Uterus (tissue), 4 donors: ENCODE measurements around the gene NOS1AP. TPM values are rescaled to one million over a fixed set of nuclear protein-coding genes. Genes with fewer than 3 reads are reported as not detected.

ENCODE experiments used
- DNase-seq, 2 donors: peaks; one replicate each; pipeline ENCODE4 v3.0.0-alpha.2; 2019 to 2020
- H3K27ac ChIP-seq, 2 donors: fragments of 200-600 bp; sonication (generic); 1 replicate in 1 of 2; 2 replicates in 1 of 2; pipeline ENCODE4 v1.5.1; 2016 to 2018
- H3K27me3 ChIP-seq, 2 donors: fragments of 200-600 bp; sonication (generic); one replicate each; pipeline ENCODE4 v1.5.1; 2018 to 2019; ENCODE audit warnings: control low read depth in 1 of 2
- H3K36me3 ChIP-seq, 2 donors: fragments of 200-600 bp; sonication (generic); one replicate each; pipeline ENCODE4 v1.5.1; 2019; ENCODE audit warnings: control low read depth in 1 of 2
- H3K4me1 ChIP-seq, 2 donors: fragments of 200-600 bp; sonication (generic); one replicate each; pipeline ENCODE4 v1.5.1; 2018 to 2019; ENCODE audit warnings: control low read depth in 1 of 2
- H3K4me3 ChIP-seq, 2 donors: fragments of 200-600 bp; sonication (generic); 1 replicate in 1 of 2; 2 replicates in 1 of 2; pipeline ENCODE4 v1.5.1; 2018 to 2019; ENCODE audit warnings: mild to moderate bottlenecking in 1 of 2
- H3K9me3 ChIP-seq, 2 donors: fragments of 200-600 bp; sonication (generic); one replicate each; pipeline ENCODE4 v1.5.1; 2019; ENCODE audit warnings: control low read depth in 1 of 2
- CTCF ChIP-seq, 4 experiments: fragments of 200-600 bp in 2 of 4; fragments of 450-650 bp in 2 of 4; sonication (generic) in 2 of 4; IDR thresholded peaks; one replicate each; pipeline ENCODE4 v1.5.1; 2016 to 2019; ENCODE audit warnings: antibody characterized with exemption in 4 of 4, mild to moderate bottlenecking in 2 of 4, moderate library complexity in 1 of 4
- POLR2A ChIP-seq, 2 donors: fragments of 450-650 bp; IDR thresholded peaks; one replicate each; pipeline ENCODE4 v1.6.1; 2016; ENCODE audit warnings: antibody characterized with exemption in 2 of 2, mild to moderate bottlenecking in 1 of 2, moderate library complexity in 1 of 2
- intact Hi-C: fragments of 100-400 bp; cut with DNase I; formaldehyde crosslinking; loops from one replicate; pipeline ENCODE4 v1.15.1; 2023; ENCODE audit warnings: low total_unique reads
- total RNA-seq, 4 donors: library from RNA; depleted of rRNA in 3 of 4; stranded (reverse); fragments of >200 nt in 3 of 4; gene quantifications; one replicate each; pipeline versions ENCODE4 v1.1.0 to v1.2.4, GENCODE V29; 2014 to 2023
- donor health status: DM: yes; HTN: yes; CAD: no.

Gene NOS1AP
- total RNA-seq, 4 donors from 2014 or later, result under 0.01 to 5.3 (median 1.9) TPM; not detected in 1

- Histone ChIP-seq H3K4me1 (no peaks in the 10 kb centered on the region), H3K36me3 (no peaks in the 10 kb centered on the region), H3K27ac (no peak overlapping the region), H3K4me3 (no peak overlapping the region), H3K27me3 (no peaks in the 10 kb centered on the region), H3K9me3 (no peaks in the 10 kb centered on the region)
- intact Hi-C loops, result no loop called here
- TF ChIP-seq CTCF (IDR thresholded peaks at IDR 0.05), result no peak
- no peak for TF ChIP-seq POLR2A (IDR thresholded peaks at IDR 0.05)
- DNase-seq, result no peak
These were observed 190.5 kb downstream of the NOS1AP start for GRCh38 chr1:162259894-162260455.

- no peak overlapping the region for H3K4me3 ChIP-seq
- H3K4me1 ChIP-seq, result no peaks in the 10 kb centered on the region
- no peaks in the 10 kb centered on the region for H3K27me3 ChIP-seq
- TF ChIP-seq CTCF (IDR thresholded peaks at IDR 0.05) (no peak), POLR2A (IDR thresholded peaks at IDR 0.05) (no peak)
- H3K9me3 ChIP-seq, result no peaks in the 10 kb centered on the region
- no peak for DNase-seq
- H3K27ac ChIP-seq, result no peak overlapping the region
- H3K36me3 ChIP-seq, result no peaks in the 10 kb centered on the region
- intact Hi-C loops, result no loop called here
These were observed 194.6 kb downstream of the NOS1AP start for GRCh38 chr1:162264108-162264507.

GRCh38 chr1:162265983-162266382 is 196.5 kb downstream of the NOS1AP start:
- no peak for TF ChIP-seq POLR2A (IDR thresholded peaks at IDR 0.05)
- no peak for TF ChIP-seq CTCF (IDR thresholded peaks at IDR 0.05)
- Histone ChIP-seq H3K9me3 (no peaks in the 10 kb centered on the region), H3K27me3 (no peaks in the 10 kb centered on the region), H3K4me3 (no peak overlapping the region), H3K36me3 (no peaks in the 10 kb centered on the region), H3K4me1 (no peaks in the 10 kb centered on the region), H3K27ac (no peak overlapping the region)
- no peak for DNase-seq
- intact Hi-C loops, result no loop called here

- Histone ChIP-seq H3K27me3 (no peaks in the 10 kb centered on the region), H3K4me1 (no peaks in the 10 kb centered on the region), H3K27ac (no peak overlapping the region), H3K4me3 (no peak overlapping the region), H3K36me3 (no peaks in the 10 kb centered on the region), H3K9me3 (no peaks in the 10 kb centered on the region)
- intact Hi-C loops, result no loop called here
- TF ChIP-seq CTCF (IDR thresholded peaks at IDR 0.05) (no peak), POLR2A (IDR thresholded peaks at IDR 0.05) (no peak)
- no peak for DNase-seq
These were observed 200.7 kb downstream of the NOS1AP start for GRCh38 chr1:162270016-162270770.

GRCh38 chr1:162271972-162272371 is 202.5 kb downstream of the NOS1AP start:
- DNase-seq, result no peak
- intact Hi-C loops, result no loop called here

More at GRCh38 chr1:162271972-162272371, 202.5 kb downstream of the NOS1AP start:
- no peak overlapping the region for H3K27ac ChIP-seq
- no peaks in the 10 kb centered on the region for H3K27me3 ChIP-seq
- TF ChIP-seq POLR2A (IDR thresholded peaks at IDR 0.05), result no peak
- no peak for TF ChIP-seq CTCF (IDR thresholded peaks at IDR 0.05)
- H3K4me3 ChIP-seq, result no peak overlapping the region
- no peaks in the 10 kb centered on the region for H3K9me3 ChIP-seq
- H3K4me1 ChIP-seq, result no peaks in the 10 kb centered on the region
- no peaks in the 10 kb centered on the region for H3K36me3 ChIP-seq
